Activated T-cell treated with anti-CD3 and anti-CD28 coated beads, Interleukin-2, amount 50 U/mL, for 4 hours (primary cell): Measurements from ENCODE around the gene BMAL1. TPM values are rescaled to one million over a fixed set of nuclear protein-coding genes. Genes with fewer than 3 reads are reported as not detected.
"Not testable (repeated sequence)": the region's sequence is repeated elsewhere in the genome, so short reads cannot be mapped to it uniquely, and the experiment has no call there.

ENCODE experiments used
- ATAC-seq, 2 donors: fragments of 200-7000 bp; cut with Tn5 transposase; one replicate each; pipeline ENCODE4 v1.10.0; 2021
- DNase-seq: peaks from one replicate; pipeline ENCODE4 v3.0.0-alpha.2; 2020
- H3K27me3 Mint-ChIP-seq: one replicate; pipeline ENCODE4 v1.8.0; 2021; ENCODE audit warnings: low read depth, mixed read lengths
- H3K36me3 Mint-ChIP-seq: one replicate; pipeline ENCODE4 v1.8.0; 2022; ENCODE audit warnings: mixed read lengths; ENCODE audit not compliant: insufficient read depth
- H3K4me1 Mint-ChIP-seq: one replicate; pipeline ENCODE4 v1.8.0; 2021; ENCODE audit warnings: low read depth, mixed read lengths
- H3K4me3 Mint-ChIP-seq: one replicate; pipeline ENCODE4 v1.8.0; 2021; ENCODE audit warnings: mild to moderate bottlenecking, moderate library complexity, mixed read lengths
- H3K9me3 Mint-ChIP-seq: one replicate; pipeline ENCODE4 v1.8.0; 2021; ENCODE audit warnings: mixed read lengths
- total RNA-seq, 3 donors: library from RNA; stranded (reverse); gene quantifications; one replicate each; pipeline ENCODE4 v1.2.1, GENCODE V29; 2021

Gene BMAL1
- total RNA-seq, 3 donors from 2014 or later: 8.8 to 15.5 (median 14.0) TPM

DNA sequence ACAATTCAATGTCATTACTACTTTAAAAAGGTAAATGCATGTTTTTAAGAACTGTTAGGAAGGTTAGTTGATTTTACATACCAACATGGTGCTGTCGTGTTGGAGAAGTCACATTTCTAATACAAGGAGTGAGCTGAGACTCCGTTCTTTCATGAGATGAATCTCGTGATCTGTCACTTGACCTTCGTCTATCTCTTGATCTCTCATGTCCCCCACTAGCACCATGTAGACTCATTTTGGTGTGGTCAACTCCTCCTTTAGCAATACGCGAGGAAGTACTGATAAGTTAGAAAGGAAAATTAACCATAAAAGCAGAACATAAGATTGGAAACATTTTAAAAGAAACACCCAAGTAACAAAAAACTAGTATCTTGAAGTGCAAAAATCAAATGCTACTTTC lies 144.0 kb downstream of the BMAL1 start:
- Mint-ChIP-seq H3K4me3 (no peak overlapping the region), H3K9me3 (peaks cover 2% of the 10 kb centered on the region), H3K36me3 (peaks cover 19% of the 10 kb centered on the region), H3K27me3 (no peaks in the 10 kb centered on the region), H3K4me1 (peaks cover 29% of the 10 kb centered on the region)
- DNase-seq (no peak), ATAC-seq (no peak)

DNA sequence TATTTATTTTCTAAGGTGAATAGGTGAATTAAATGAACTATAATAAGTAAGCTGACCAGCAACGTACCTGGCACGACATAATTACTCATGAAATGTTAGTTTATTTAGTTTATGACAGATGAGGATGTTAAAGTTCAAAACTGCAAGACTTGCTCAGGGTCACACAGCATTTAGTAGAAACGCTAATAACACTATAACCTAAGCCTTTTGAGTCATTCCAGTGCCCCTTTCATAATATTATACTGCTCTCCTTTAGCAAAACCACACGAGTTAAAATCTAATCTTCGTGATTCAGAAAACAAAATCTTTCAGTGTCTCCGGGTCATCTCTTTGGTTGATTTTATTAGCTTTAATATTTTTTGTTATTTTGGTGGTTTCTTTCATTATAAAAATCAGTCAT lies 145.8 kb downstream of the BMAL1 start:
- no peak for ATAC-seq
- no peak for DNase-seq
- Mint-ChIP-seq H3K4me3 (no peak overlapping the region), H3K9me3 (peaks cover 14% of the 10 kb centered on the region), H3K4me1 (peaks cover 30% of the 10 kb centered on the region), H3K27me3 (no peaks in the 10 kb centered on the region), H3K36me3 (peaks cover 18% of the 10 kb centered on the region)

DNA sequence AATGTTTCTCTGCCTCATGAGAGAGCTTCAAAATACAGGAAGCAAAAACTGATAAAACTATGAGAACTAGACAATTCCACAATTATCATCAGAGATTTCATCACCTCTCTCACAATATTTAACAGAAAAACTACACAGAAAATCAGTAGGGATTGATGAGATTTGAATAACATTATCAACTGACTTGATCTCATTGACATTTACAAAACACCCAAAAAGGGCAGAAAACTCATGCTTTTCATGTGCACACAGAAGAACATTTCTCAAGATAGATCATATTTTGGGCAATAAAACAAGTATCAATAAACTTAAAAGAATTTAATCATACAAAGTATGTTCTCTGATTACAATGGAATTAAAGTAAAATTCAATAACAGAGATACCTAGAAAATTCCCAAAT lies 149.8 kb downstream of the BMAL1 start:
- DNase-seq (no peak), ATAC-seq (no peak)
- Mint-ChIP-seq H3K4me3 (no peak overlapping the region), H3K4me1 (peaks cover 38% of the 10 kb centered on the region), H3K36me3 (peaks cover 36% of the 10 kb centered on the region), H3K9me3 (peaks cover 19% of the 10 kb centered on the region), H3K27me3 (no peaks in the 10 kb centered on the region)

DNA sequence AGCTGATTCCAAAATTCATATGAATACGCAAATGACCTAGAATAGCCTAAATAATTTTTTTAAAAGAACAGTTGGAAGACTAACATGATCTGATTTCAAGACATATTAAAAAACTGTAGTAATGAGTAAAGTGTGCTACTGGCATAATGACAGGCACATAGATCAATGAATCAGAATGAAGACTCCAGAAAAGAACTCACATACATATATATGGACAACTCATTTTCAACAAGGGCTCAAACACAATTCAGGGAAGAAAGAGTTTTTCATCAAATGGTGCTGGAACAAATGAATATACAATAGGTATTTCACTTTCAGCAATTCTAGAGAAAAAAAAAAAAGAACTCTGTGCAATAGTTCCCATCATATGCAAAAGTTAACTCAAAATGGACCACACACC lies 151.7 kb downstream of the BMAL1 start:
- ATAC-seq (no peak), DNase-seq (no peak)
- Mint-ChIP-seq H3K9me3 (peaks cover 19% of the 10 kb centered on the region), H3K36me3 (peaks cover 41% of the 10 kb centered on the region), H3K4me1 (peaks cover 32% of the 10 kb centered on the region), H3K27me3 (no peaks in the 10 kb centered on the region), H3K4me3 (no peak overlapping the region)

DNA sequence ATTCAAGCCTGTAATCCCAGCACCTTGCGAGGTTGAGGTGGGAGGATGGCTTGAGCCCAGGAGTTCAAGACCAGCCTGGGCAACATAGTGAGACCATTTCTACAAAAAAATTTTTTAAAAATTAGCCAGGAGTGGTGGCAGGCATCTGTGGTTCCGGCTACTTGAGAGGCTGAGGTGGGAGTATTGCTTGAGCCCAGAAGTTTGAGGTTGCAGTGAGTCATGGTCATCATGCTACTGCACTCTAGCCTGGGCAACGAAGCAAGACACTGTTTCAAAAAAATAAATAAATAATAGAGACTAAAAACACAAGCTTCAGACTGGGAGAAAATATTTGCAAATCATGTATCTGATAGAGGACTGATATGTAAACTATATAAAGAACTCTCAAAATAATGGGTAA lies 152.2 kb downstream of the BMAL1 start:
- peaks cover 19% of the 10 kb centered on the region for H3K9me3 Mint-ChIP-seq
- no peak overlapping the region for H3K4me3 Mint-ChIP-seq
- ATAC-seq (no peak), DNase-seq (no peak)
- H3K4me1 Mint-ChIP-seq: peaks cover 32% of the 10 kb centered on the region
- peaks cover 37% of the 10 kb centered on the region for H3K36me3 Mint-ChIP-seq
- H3K27me3 Mint-ChIP-seq: no peaks in the 10 kb centered on the region

DNA sequence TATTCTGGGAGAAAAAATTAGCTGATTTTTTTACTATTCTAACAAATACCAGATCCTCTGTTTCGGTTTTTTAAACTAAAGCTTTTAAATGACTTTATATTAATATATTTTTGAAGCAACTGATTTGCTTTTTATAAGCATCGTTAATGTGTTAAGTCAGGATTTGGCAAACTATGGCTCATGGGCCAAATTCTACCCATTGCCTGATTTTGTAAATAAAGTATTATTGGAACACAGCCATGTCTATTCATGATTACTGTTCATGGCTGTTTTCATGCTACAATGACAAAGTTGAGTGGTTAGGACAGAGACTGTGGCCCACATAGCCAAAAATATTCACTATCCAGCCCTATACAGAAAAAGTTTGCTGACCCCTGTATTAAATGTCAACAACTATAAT lies 155.8 kb downstream of the BMAL1 start:
- ATAC-seq (no peak), DNase-seq (no peak)
- H3K4me3 Mint-ChIP-seq: no peak overlapping the region
- peaks cover 36% of the 10 kb centered on the region for H3K4me1 Mint-ChIP-seq
- H3K9me3 Mint-ChIP-seq: peaks cover 4% of the 10 kb centered on the region
- peaks cover 41% of the 10 kb centered on the region for H3K36me3 Mint-ChIP-seq
- no peaks in the 10 kb centered on the region for H3K27me3 Mint-ChIP-seq

DNA sequence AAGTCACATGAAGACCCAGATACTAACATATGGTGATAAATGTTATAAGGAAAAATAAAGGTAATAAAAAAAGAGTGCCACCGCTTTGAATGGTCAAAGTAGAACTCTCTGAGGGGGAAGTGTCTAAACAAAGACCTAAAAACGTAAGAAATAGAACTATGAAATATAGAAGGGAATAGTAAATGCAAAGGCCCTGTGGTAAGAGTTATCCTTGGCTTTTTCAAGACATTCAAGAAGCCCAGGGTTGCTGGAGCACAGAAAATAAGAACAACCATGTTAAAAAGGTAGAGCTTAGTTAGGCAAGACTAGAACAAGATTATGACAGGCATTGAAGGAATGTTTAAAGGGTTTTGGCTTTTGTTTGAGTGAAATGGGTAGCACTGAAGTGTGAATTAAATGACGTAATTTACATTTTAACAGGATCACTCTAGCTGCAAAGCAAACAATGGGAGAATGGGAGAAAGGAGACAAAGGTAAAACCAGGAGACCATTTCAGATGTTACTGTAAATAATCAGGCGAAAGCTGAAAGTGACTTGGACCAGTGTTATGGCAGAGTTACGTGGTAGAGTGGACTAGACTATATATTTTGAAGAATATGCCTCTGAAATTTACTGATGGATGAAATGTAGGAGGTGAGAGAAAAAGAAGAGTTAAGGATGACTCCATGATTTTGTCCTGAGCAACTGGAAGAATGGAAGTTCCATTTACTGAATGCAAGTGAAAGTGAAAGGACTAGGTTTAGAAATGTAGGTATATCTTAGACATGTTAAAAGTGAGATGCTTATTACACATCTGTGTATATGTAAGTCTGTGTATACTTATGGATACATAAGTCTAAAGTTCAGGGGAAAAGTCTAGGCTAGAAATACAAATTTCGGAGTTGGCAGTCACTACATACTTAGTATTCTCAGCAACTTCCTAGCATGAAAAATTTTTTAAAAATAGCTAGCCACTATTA lies 156.9 kb downstream of the BMAL1 start:
- DNase-seq (no peak), ATAC-seq (no peak)
- no peak overlapping the region for H3K4me3 Mint-ChIP-seq
- no peaks in the 10 kb centered on the region for H3K27me3 Mint-ChIP-seq
- H3K4me1 Mint-ChIP-seq: peaks cover 36% of the 10 kb centered on the region
- H3K9me3 Mint-ChIP-seq: peaks cover 4% of the 10 kb centered on the region
- peaks cover 34% of the 10 kb centered on the region for H3K36me3 Mint-ChIP-seq

DNA sequence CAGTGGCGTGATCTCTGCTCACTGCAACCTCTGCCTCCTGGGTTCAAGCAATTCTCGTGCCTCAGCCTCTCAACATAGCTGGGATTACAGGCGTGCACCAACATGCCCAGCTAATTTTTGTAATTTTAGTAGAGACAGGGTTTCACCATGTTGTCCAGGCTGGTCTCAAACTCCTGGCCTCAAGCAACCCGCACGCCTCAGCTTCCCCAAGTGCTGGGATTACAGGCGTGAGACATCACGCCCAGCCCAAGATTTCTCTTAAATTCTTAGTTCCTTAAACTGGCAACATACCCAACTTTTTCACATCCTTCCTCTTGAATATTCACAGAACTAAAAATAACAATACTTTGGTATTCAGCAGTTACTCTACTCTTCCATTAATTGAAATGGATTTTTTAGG lies 159.2 kb downstream of the BMAL1 start:
- not testable (repeated sequence) for DNase-seq, H3K4me3 Mint-ChIP-seq, ATAC-seq, H3K9me3 Mint-ChIP-seq, H3K27me3 Mint-ChIP-seq
- Mint-ChIP-seq H3K4me1 (peaks cover 45% of the 10 kb centered on the region), H3K36me3 (peaks cover 25% of the 10 kb centered on the region)

Other genes starting within 250 kb of the BMAL1 start
- 10 to 100 TPM; 18.3 to 22.2 (median 20.0) TPM for gene BTBD10, start 185.4 kb downstream of the BMAL1 start, total RNA-seq
- not detected for gene PTH, start 218.2 kb downstream of the BMAL1 start, total RNA-seq